ENCODE data around the gene SYT14. TPM values are rescaled to one million over a fixed set of nuclear protein-coding genes. Genes with fewer than 3 reads are reported as not detected.
"Not testable (repeated sequence)": the region's sequence is repeated elsewhere in the genome, so short reads cannot be mapped to it uniquely, and the experiment has no call there.

The SYT14 gene
- total RNA-seq, 1 donor from 2014 or later, result not detected

- Mint-ChIP-seq H3K27ac (no peak overlapping the region), H3K27me3 (ENCODE audit: low read depth) (peaks cover 14% of the 10 kb centered on the region), H3K9me3 (no peaks in the 10 kb centered on the region), H3K4me1 (ENCODE audit: low read depth) (no peaks in the 10 kb centered on the region), H3K36me3 (ENCODE audit: low read depth) (no peaks in the 10 kb centered on the region), H3K4me3 (ENCODE audit: low read depth) (no peak overlapping the region)
- intact Hi-C loops (cut with micrococcal nuclease), result no loop called here
- no peak for DNase-seq (ENCODE audit: low spot score)
Observed at GRCh38 chr1:210001751-210002150, 63.7 kb downstream of the SYT14 start.

GRCh38 chr1:210003501-210003900 lies 65.5 kb downstream of the SYT14 start:
- H3K4me3 Mint-ChIP-seq (ENCODE audit: low read depth), result no peak overlapping the region
- H3K27me3 Mint-ChIP-seq (ENCODE audit: low read depth), result peaks cover 11% of the 10 kb centered on the region
- no peak for DNase-seq (ENCODE audit: low spot score)
- intact Hi-C loops (cut with micrococcal nuclease), result no loop called here
- no peaks in the 10 kb centered on the region for H3K36me3 Mint-ChIP-seq (ENCODE audit: low read depth)
- no peak overlapping the region for H3K27ac Mint-ChIP-seq
- H3K9me3 Mint-ChIP-seq, result no peaks in the 10 kb centered on the region
- no peaks in the 10 kb centered on the region for H3K4me1 Mint-ChIP-seq (ENCODE audit: low read depth)

- no peak for DNase-seq (ENCODE audit: low spot score)
- Mint-ChIP-seq H3K4me3 (ENCODE audit: low read depth) (no peak overlapping the region), H3K36me3 (ENCODE audit: low read depth) (no peaks in the 10 kb centered on the region), H3K9me3 (no peaks in the 10 kb centered on the region), H3K4me1 (ENCODE audit: low read depth) (no peaks in the 10 kb centered on the region), H3K27ac (no peak overlapping the region), H3K27me3 (ENCODE audit: low read depth) (peaks cover 3% of the 10 kb centered on the region)
- intact Hi-C loops (cut with micrococcal nuclease), result no loop called here
Observed at GRCh38 chr1:210010161-210010560, 72.1 kb downstream of the SYT14 start.

- no peaks in the 10 kb centered on the region for H3K36me3 Mint-ChIP-seq (ENCODE audit: low read depth)
- H3K4me1 Mint-ChIP-seq (ENCODE audit: low read depth), result no peaks in the 10 kb centered on the region
- no peak for DNase-seq (ENCODE audit: low spot score)
- no peaks in the 10 kb centered on the region for H3K9me3 Mint-ChIP-seq
- H3K27ac Mint-ChIP-seq, result no peak overlapping the region
- no peaks in the 10 kb centered on the region for H3K27me3 Mint-ChIP-seq (ENCODE audit: low read depth)
- no peak overlapping the region for H3K4me3 Mint-ChIP-seq (ENCODE audit: low read depth)
- intact Hi-C loops (cut with micrococcal nuclease), result no loop called here
Observed at GRCh38 chr1:210021145-210021860, 83.3 kb downstream of the SYT14 start.

- Mint-ChIP-seq H3K27me3 (ENCODE audit: low read depth) (no peaks in the 10 kb centered on the region), H3K4me3 (ENCODE audit: low read depth) (no peak overlapping the region), H3K36me3 (ENCODE audit: low read depth) (no peaks in the 10 kb centered on the region), H3K4me1 (ENCODE audit: low read depth) (no peaks in the 10 kb centered on the region), H3K9me3 (no peaks in the 10 kb centered on the region), H3K27ac (no peak overlapping the region)
- no peak for DNase-seq (ENCODE audit: low spot score)
- intact Hi-C loops (cut with micrococcal nuclease), result no loop called here
Observed at GRCh38 chr1:210022044-210022443, 84.0 kb downstream of the SYT14 start.

- H3K27ac Mint-ChIP-seq, result no peak overlapping the region
- no peaks in the 10 kb centered on the region for H3K27me3 Mint-ChIP-seq (ENCODE audit: low read depth)
- DNase-seq (ENCODE audit: low spot score), result no peak
- H3K4me1 Mint-ChIP-seq (ENCODE audit: low read depth), result no peaks in the 10 kb centered on the region
- H3K4me3 Mint-ChIP-seq (ENCODE audit: low read depth), result no peak overlapping the region
- no peaks in the 10 kb centered on the region for H3K36me3 Mint-ChIP-seq (ENCODE audit: low read depth)
- intact Hi-C loops (cut with micrococcal nuclease), result no loop called here
- no peaks in the 10 kb centered on the region for H3K9me3 Mint-ChIP-seq
Observed at GRCh38 chr1:210024282-210024681, 86.3 kb downstream of the SYT14 start.

- intact Hi-C loops (cut with micrococcal nuclease), result no loop called here
- Mint-ChIP-seq H3K4me3 (ENCODE audit: low read depth) (no peak overlapping the region), H3K4me1 (ENCODE audit: low read depth) (no peaks in the 10 kb centered on the region), H3K9me3 (no peaks in the 10 kb centered on the region), H3K27me3 (ENCODE audit: low read depth) (no peaks in the 10 kb centered on the region), H3K27ac (no peak overlapping the region), H3K36me3 (ENCODE audit: low read depth) (no peaks in the 10 kb centered on the region)
- DNase-seq (ENCODE audit: low spot score), result no peak
Observed at GRCh38 chr1:210024996-210025395, 87.0 kb downstream of the SYT14 start.

- Mint-ChIP-seq H3K4me3 (ENCODE audit: low read depth) (no peak overlapping the region), H3K9me3 (no peaks in the 10 kb centered on the region), H3K27me3 (ENCODE audit: low read depth) (peaks cover 2% of the 10 kb centered on the region), H3K27ac (no peak overlapping the region), H3K36me3 (ENCODE audit: low read depth) (no peaks in the 10 kb centered on the region), H3K4me1 (ENCODE audit: low read depth) (no peaks in the 10 kb centered on the region)
- intact Hi-C loops (cut with micrococcal nuclease), result no loop called here
- no peak for DNase-seq (ENCODE audit: low spot score)
Observed at GRCh38 chr1:210025870-210026269, 87.9 kb downstream of the SYT14 start.

- no peak overlapping the region for H3K27ac Mint-ChIP-seq
- no peaks in the 10 kb centered on the region for H3K9me3 Mint-ChIP-seq
- intact Hi-C loops (cut with micrococcal nuclease), result no loop called here
- no peaks in the 10 kb centered on the region for H3K4me1 Mint-ChIP-seq (ENCODE audit: low read depth)
- no peak for DNase-seq (ENCODE audit: low spot score)
- no peak overlapping the region for H3K4me3 Mint-ChIP-seq (ENCODE audit: low read depth)
- H3K36me3 Mint-ChIP-seq (ENCODE audit: low read depth), result no peaks in the 10 kb centered on the region
- H3K27me3 Mint-ChIP-seq (ENCODE audit: low read depth), result peaks cover 2% of the 10 kb centered on the region
Observed at GRCh38 chr1:210027994-210028393, 90.0 kb downstream of the SYT14 start.

GRCh38 chr1:210031473-210031872 lies 93.5 kb downstream of the SYT14 start:
- no peak overlapping the region for H3K27ac Mint-ChIP-seq
- DNase-seq (ENCODE audit: low spot score), result no peak
- no peaks in the 10 kb centered on the region for H3K9me3 Mint-ChIP-seq
- intact Hi-C loops (cut with micrococcal nuclease), result no loop called here
- peaks cover 2% of the 10 kb centered on the region for H3K27me3 Mint-ChIP-seq (ENCODE audit: low read depth)
- no peak overlapping the region for H3K4me3 Mint-ChIP-seq (ENCODE audit: low read depth)
- no peaks in the 10 kb centered on the region for H3K36me3 Mint-ChIP-seq (ENCODE audit: low read depth)
- no peaks in the 10 kb centered on the region for H3K4me1 Mint-ChIP-seq (ENCODE audit: low read depth)

GRCh38 chr1:210043058-210043457 lies 105.0 kb downstream of the SYT14 start:
- intact Hi-C loops (cut with micrococcal nuclease), result no loop called here
- H3K4me3 Mint-ChIP-seq (ENCODE audit: low read depth), result no peak overlapping the region
- no peaks in the 10 kb centered on the region for H3K27me3 Mint-ChIP-seq (ENCODE audit: low read depth)
- H3K36me3 Mint-ChIP-seq (ENCODE audit: low read depth), result no peaks in the 10 kb centered on the region
- no peak for DNase-seq (ENCODE audit: low spot score)
- no peak overlapping the region for H3K27ac Mint-ChIP-seq
- H3K4me1 Mint-ChIP-seq (ENCODE audit: low read depth), result no peaks in the 10 kb centered on the region
- H3K9me3 Mint-ChIP-seq, result no peaks in the 10 kb centered on the region

- no peaks in the 10 kb centered on the region for H3K9me3 Mint-ChIP-seq
- H3K4me3 Mint-ChIP-seq (ENCODE audit: low read depth), result no peak overlapping the region
- intact Hi-C loops (cut with micrococcal nuclease), result no loop called here
- no peak overlapping the region for H3K27ac Mint-ChIP-seq
- H3K27me3 Mint-ChIP-seq (ENCODE audit: low read depth), result no peaks in the 10 kb centered on the region
- no peaks in the 10 kb centered on the region for H3K36me3 Mint-ChIP-seq (ENCODE audit: low read depth)
- no peak for DNase-seq (ENCODE audit: low spot score)
- H3K4me1 Mint-ChIP-seq (ENCODE audit: low read depth), result no peaks in the 10 kb centered on the region
Observed at GRCh38 chr1:210049616-210050015, 111.6 kb downstream of the SYT14 start.

GRCh38 chr1:210050491-210050890 lies 112.5 kb downstream of the SYT14 start:
- H3K36me3 Mint-ChIP-seq (ENCODE audit: low read depth); H3K4me1 Mint-ChIP-seq (ENCODE audit: low read depth); H3K27ac Mint-ChIP-seq; DNase-seq (ENCODE audit: low spot score); intact Hi-C loops (cut with micrococcal nuclease); H3K9me3 Mint-ChIP-seq; H3K4me3 Mint-ChIP-seq (ENCODE audit: low read depth); H3K27me3 Mint-ChIP-seq (ENCODE audit: low read depth): not testable (repeated sequence)

- DNase-seq (ENCODE audit: low spot score), result no peak
- no peaks in the 10 kb centered on the region for H3K9me3 Mint-ChIP-seq
- H3K27me3 Mint-ChIP-seq (ENCODE audit: low read depth), result no peaks in the 10 kb centered on the region
- intact Hi-C loops (cut with micrococcal nuclease), result no loop called here
- H3K27ac Mint-ChIP-seq, result no peak overlapping the region
- H3K36me3 Mint-ChIP-seq (ENCODE audit: low read depth), result no peaks in the 10 kb centered on the region
- no peak overlapping the region for H3K4me3 Mint-ChIP-seq (ENCODE audit: low read depth)
- no peaks in the 10 kb centered on the region for H3K4me1 Mint-ChIP-seq (ENCODE audit: low read depth)
Observed at GRCh38 chr1:210053126-210053525, 115.1 kb downstream of the SYT14 start.

All from activated T-helper 2 cell treated with anti-CD3 and anti-CD28 coated beads, Interferon-gamma antibody, Interleukin-2, Interleukin-4, amounts not matched to agents 10 μg/mL and 5 μg/mL and 100 μg/mL, durations not matched to agents 14 hours and 24 hours and 36 hours (primary cell).